Stimulated activated naive CD8-positive, alpha-beta T cell treated with anti-CD3 and anti-CD28 coated beads, Interleukin-15, Interleukin-2, amounts not matched to agents 100 U/mL and 50 U/mL, for 24 hours (primary cell): ENCODE measurements around the gene CCNF.

Experiments
- ATAC-seq: fragments of 150-1000 bp; cut with Tn5 transposase; one replicate; pipeline ENCODE4 v1.10.0; 2021
- DNase-seq: peaks from one replicate; pipeline ENCODE4 v3.0.0; 2021

The CCNF gene

GRCh38 chr16:2501946-2502895 is 73.0 kb downstream of the CCNF start:
- DNase-seq (no peak), ATAC-seq (no peak)

GRCh38 chr16:2505695-2506094 is 76.4 kb downstream of the CCNF start:
- ATAC-seq = no peak
- no peak for DNase-seq

DNA sequence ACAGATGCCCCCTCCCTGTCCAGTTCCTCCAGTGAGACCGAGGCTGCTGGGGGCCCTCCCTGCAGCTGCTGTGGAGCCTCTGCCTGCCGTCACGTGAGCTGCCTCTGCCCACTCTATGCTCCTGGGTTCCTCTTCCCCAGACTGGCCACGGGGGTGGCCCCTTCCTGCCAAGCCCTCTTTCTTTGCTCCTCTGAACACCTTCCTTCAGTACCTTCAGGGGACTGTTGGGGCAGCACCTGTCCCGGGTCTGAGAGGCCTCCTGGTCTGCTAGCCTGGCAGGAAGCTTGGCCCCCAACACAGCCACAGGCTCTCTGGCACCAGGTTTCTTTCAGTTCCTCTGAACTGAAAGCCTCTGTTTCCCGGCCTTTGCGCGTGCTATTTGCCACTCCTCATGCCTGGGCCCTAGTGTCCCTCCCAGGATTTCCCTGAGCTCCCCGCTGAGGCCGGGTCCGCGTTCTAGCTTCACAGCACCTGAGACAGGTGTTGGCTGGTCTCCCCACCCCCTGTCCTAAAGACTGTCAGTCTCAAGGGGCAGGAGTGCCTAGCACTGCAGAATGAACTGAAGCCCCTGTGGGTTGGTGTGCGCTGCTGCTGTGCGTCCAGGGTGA is 77.9 kb downstream of the CCNF start:
- no peak for DNase-seq
- ATAC-seq = peak; percentile 24

DNA sequence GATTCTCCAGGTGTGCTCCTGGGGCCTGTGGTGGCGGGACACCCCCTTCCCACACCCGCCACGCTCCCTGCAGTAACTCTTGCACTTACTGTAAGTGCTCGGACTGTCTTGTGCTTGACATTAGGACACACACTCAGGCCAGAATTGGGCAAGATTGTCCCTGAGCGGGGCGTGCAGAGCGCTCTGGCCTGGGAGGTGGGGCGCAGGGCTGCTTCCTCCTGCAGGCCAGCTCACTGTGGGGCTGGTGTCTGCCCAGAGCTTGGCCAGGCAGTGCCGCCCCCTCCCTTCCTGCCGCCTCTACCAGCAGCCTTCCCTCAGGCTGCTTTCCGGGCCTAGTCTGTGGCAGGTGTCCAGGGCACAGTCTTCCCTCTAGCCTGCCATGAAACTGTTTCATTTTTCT is 78.4 kb downstream of the CCNF start:
- ATAC-seq (no peak), DNase-seq (no peak)
